Esophagus (tissue), 2 donors: ENCODE data around the gene EPC2. TPM values are rescaled to one million over a fixed set of nuclear protein-coding genes. Genes with fewer than 3 reads are reported as not detected.

Source experiments
- H3K27ac ChIP-seq, 2 donors: one replicate each; pipeline ENCODE4 v1.5.1; 2013; ENCODE audit warnings: low read depth in 2 of 2, mild to moderate bottlenecking in 2 of 2, inconsistent platforms in 1 of 2, low read length in 1 of 2, moderate library complexity in 1 of 2
- H3K27me3 ChIP-seq, 2 donors: one replicate each; pipeline ENCODE4 v1.6.1; 2013; ENCODE audit warnings: low read length in 2 of 2, control low read depth in 1 of 2, mild to moderate bottlenecking in 1 of 2; ENCODE audit not compliant: insufficient read depth in 2 of 2, control insufficient read depth in 1 of 2
- H3K36me3 ChIP-seq, 2 donors: one replicate each; pipeline ENCODE4 v1.6.1; 2013; ENCODE audit warnings: low read length in 1 of 2; ENCODE audit not compliant: control insufficient read depth in 2 of 2, insufficient read depth in 2 of 2
- H3K4me1 ChIP-seq, 2 donors: one replicate each; pipeline ENCODE4 v1.6.1; 2013; ENCODE audit warnings: low read length in 1 of 2; ENCODE audit not compliant: control insufficient read depth in 2 of 2, insufficient read depth in 2 of 2
- H3K4me3 ChIP-seq, 2 donors: one replicate each; pipeline ENCODE4 v1.5.1; 2013; ENCODE audit warnings: low read length in 2 of 2, mild to moderate bottlenecking in 2 of 2, low read depth in 1 of 2, moderate library complexity in 1 of 2
- H3K9me3 ChIP-seq, 2 donors: one replicate each; pipeline ENCODE4 v1.6.1; 2013; ENCODE audit warnings: mild to moderate bottlenecking in 2 of 2, low read depth in 1 of 2, low read length in 1 of 2, moderate library complexity in 1 of 2; ENCODE audit not compliant: control insufficient read depth in 2 of 2, insufficient read depth in 1 of 2
- WGBS, 2 donors: extraction: QIAGEN DNeasy Blood & Tissue Kit; methylation state at CpG; one replicate each; pipeline ENCODE4 v1.1.7; 2013; 5-methylcytosine and 5-hydroxymethylcytosine counted together
- polyA plus RNA-seq, 2 donors: library from polyadenylated mRNA; stranded (reverse); fragments of 200-250 nt; gene quantifications; one replicate each; pipeline ENCODE4 v1.2.3, GENCODE V29; 2013
- donor health status: healthy with polysubstance abuse.
- donor health status: Bipolar disorder and iron deficiency.

The EPC2 gene
- polyA plus RNA-seq, 2 donors = 3.4 to 6.1 TPM

DNA sequence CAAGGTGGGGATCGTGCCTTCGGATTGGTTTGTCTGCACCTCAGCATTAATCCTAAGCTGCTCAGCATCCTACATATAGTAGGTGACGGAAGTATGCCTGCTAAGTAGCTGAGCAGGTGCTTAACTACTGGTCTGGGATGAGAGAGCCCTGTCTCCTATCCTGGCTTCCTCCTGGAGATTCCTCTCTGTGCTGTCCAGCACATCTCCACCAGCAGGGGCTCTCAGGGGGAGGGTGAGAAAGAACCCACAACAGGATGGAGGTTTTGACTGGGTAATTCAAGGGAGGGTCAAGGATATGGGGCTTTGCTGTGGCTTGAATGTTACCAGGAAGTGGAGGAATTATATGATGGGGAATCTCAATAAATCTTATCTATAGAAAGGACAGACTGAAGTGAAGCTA lies 185.1 kb downstream of the EPC2 start:
- H3K27me3 ChIP-seq = no peaks in the 10 kb centered on the region
- no peaks in the 10 kb centered on the region for H3K9me3 ChIP-seq
- no peak overlapping the region for H3K4me3 ChIP-seq
- no peaks in the 10 kb centered on the region for H3K36me3 ChIP-seq
- no peak overlapping the region for H3K27ac ChIP-seq
- 85 to 91% methylated on average over 3 of the region's 3 CpGs for WGBS, 2 donors
- H3K4me1 ChIP-seq = no peaks in the 10 kb centered on the region

DNA sequence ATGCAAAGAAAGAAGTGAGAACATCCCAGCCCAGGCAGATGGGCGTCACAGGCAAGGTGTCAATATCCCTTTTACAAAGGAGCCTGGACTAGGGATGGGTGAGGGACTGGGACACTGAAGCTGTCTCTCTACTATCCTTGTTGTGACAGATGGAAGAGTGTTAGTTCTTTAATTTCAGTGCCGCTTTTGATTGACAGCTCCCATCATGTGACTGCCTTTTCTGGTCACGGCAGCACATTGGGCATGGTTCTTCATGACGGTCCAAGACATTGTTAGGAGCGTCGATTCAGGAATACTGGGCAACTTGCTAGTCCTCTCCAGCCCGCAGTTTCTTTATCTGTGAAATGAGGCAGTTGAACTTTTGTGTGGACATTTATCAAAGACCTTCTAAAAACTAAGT lies 188.1 kb downstream of the EPC2 start:
- WGBS, 2 donors = 87 to 88% methylated on average over 7 of the region's 7 CpGs
- no peak overlapping the region for H3K27ac ChIP-seq

More for the DNA sequence above, 188.1 kb downstream of the EPC2 start:
- Histone ChIP-seq H3K4me3 (no peak overlapping the region), H3K36me3 (no peaks in the 10 kb centered on the region), H3K9me3 (no peaks in the 10 kb centered on the region), H3K27me3 (peaks cover 0 to 2% of the 10 kb centered on the region in 2 donors), H3K4me1 (no peaks in the 10 kb centered on the region)

Other genes with a start within 250 kb of the EPC2 start
- gene KIF5C, start 230.5 kb downstream of the EPC2 start, polyA plus RNA-seq = under 1 TPM; 0.16 to 0.18 TPM